Measurements from ENCODE around the gene CALHM2.

- TF ChIP-seq ZNF274 (IDR thresholded peaks at IDR 0.05; ENCODE audit: low read depth, low read length) (no peak), YY1 (IDR thresholded peaks at IDR 0.05; ENCODE audit: insufficient read depth, insufficient read length) (no peak), SUZ12 (IDR thresholded peaks at IDR 0.05; ENCODE audit: extremely low read depth, insufficient read depth, insufficient read length) (no peak)
These were observed 38.8 kb upstream of the CALHM2 start for GRCh38 chr10:103490986-103491314.

All from NT2/D1 (cell line).